ENCODE results near the gene GNL1. TPM values are rescaled to one million over a fixed set of nuclear protein-coding genes. Genes with fewer than 3 reads are reported as not detected.
"Not testable (repeated sequence)": the region's sequence is repeated elsewhere in the genome, so short reads cannot be mapped to it uniquely, and the experiment has no call there.

The GNL1 gene
- total and polyA plus RNA-seq, 9 donors: 42.4 to 128 (median 89.6) TPM

DNA sequence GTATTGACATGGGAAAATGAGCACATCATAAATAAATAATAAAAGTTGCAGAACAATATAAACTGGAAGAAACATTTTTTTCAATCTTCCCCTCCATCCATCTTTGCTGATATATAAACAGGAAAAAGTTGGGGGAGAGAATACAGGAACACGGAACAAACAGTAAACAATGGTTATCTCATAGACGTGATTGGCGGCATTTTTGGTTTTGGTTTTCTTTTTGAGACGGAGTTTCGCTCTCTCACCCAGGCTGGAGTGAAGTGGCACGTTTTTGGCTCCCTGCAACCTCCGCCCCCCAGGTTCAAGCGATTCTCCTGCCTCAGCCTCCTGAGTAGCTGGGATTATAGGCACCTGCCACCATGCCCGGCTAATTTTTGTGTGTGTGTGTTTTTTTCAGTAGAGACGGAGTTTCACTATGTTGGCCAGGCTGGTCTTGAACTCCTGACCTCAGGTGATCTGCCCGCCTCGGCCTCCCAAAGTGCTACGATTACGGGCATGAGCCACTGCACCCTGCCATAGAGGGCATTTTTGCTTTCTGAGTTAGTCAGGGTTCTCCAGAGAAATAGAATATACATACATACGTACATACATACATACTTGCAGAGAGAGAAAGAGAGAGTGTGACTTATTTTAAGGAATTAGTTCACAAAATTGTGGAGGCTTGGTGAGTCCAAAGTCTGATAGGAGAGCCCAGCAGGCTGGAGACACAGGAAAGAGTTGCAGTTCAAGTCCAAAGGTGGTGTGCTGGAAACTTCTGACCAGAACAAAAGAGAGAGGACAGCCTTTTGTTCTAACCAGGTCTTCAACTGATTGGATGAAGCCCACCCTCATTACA is 22.6 kb downstream of the GNL1 start:
- Histone ChIP-seq H3K9me3 (no peaks in the 10 kb centered on the region), H3K27ac (no peak overlapping the region), H3K27me3 (no peaks in the 10 kb centered on the region), H3K4me3 (no peak overlapping the region), H3K4me1 (ENCODE audit: insufficient read depth) (no peaks in the 10 kb centered on the region), H3K36me3 (no peaks in the 10 kb centered on the region)
- no peak for DNase-seq
- intact Hi-C loops (cut with DNase I): loop anchor here in 3 of 4 donors (5.0 to 10.0 kb wide), 2 partner anchors 49 to 51 kb away; partner anchors contain the start of gene HLA-E (in 1 of the 3)
- WGBS, 3 donors: 71 to 82% (median 77%) methylated on average over 15 of the region's 15 CpGs
- TF ChIP-seq EP300 (IDR thresholded peaks at IDR 0.05) (no peak), POLR2A (IDR thresholded peaks at IDR 0.05) (no peak)
- TF ChIP-seq, protein P1, sequence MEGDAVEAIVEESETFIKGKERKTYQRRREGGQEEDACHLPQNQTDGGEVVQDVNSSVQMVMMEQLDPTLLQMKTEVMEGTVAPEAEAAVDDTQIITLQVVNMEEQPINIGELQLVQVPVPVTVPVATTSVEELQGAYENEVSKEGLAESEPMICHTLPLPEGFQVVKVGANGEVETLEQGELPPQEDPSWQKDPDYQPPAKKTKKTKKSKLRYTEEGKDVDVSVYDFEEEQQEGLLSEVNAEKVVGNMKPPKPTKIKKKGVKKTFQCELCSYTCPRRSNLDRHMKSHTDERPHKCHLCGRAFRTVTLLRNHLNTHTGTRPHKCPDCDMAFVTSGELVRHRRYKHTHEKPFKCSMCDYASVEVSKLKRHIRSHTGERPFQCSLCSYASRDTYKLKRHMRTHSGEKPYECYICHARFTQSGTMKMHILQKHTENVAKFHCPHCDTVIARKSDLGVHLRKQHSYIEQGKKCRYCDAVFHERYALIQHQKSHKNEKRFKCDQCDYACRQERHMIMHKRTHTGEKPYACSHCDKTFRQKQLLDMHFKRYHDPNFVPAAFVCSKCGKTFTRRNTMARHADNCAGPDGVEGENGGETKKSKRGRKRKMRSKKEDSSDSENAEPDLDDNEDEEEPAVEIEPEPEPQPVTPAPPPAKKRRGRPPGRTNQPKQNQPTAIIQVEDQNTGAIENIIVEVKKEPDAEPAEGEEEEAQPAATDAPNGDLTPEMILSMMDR (IDR thresholded peaks at IDR 0.05): no peak

DNA sequence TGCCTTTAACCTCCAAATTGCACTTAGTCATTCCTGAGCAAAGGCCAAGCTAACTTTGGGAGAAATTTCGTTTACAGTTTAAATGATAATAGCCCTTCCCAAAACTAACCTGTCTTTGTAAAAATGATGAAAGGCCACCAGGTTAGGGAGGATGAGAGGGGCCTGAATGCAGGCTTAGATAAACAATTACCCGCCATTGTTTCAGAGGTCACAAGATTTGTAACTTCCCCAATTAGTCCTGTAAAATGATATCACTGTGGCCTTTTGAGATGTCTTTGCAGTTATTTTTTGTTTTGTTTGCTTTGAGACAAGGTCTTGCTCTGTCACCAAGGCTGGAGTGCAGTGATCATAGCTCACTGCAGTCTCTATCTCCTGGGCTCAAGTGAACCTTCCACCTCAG is 26.3 kb downstream of the GNL1 start:
- no peak overlapping the region for H3K4me3 ChIP-seq
- H3K36me3 ChIP-seq: no peaks in the 10 kb centered on the region
- H3K27me3 ChIP-seq: no peaks in the 10 kb centered on the region
- TF ChIP-seq, protein P1 (IDR thresholded peaks at IDR 0.05): no peak
- no peaks in the 10 kb centered on the region for H3K4me1 ChIP-seq (ENCODE audit: insufficient read depth)
- no peak overlapping the region for H3K27ac ChIP-seq
- 51 to 62% (median 62%) methylated on average over 2 of the region's 2 CpGs for WGBS, 3 donors
- H3K9me3 ChIP-seq: no peaks in the 10 kb centered on the region
- DNase-seq: no peak
- intact Hi-C loops (cut with DNase I): loop anchor here in 3 of 4 donors (5.0 to 10.0 kb wide), 2 partner anchors 45 to 48 kb away; partner anchors contain the start of gene HLA-E (in 1 of the 3)

GRCh38 chr6:30529349-30529875 is 26.9 kb downstream of the GNL1 start:
- H3K27me3 ChIP-seq; H3K4me1 ChIP-seq (ENCODE audit: insufficient read depth); H3K4me3 ChIP-seq; intact Hi-C loops (cut with DNase I); H3K27ac ChIP-seq; DNase-seq; H3K9me3 ChIP-seq; H3K36me3 ChIP-seq: not testable (repeated sequence)
- 84 to 91% (median 89%) methylated on average over 17 of the region's 17 CpGs for WGBS, 3 donors

- H3K27me3 ChIP-seq; intact Hi-C loops (cut with DNase I); H3K9me3 ChIP-seq; H3K27ac ChIP-seq; H3K4me1 ChIP-seq (ENCODE audit: insufficient read depth); H3K4me3 ChIP-seq; DNase-seq; H3K36me3 ChIP-seq: not testable (repeated sequence)
- WGBS, 3 donors: 92 to 95% (median 93%) methylated on average over 3 of the region's 3 CpGs
Measured at GRCh38 chr6:30526444-30526843, 29.8 kb downstream of the GNL1 start.

GRCh38 chr6:30521952-30522351 is 34.3 kb downstream of the GNL1 start:
- H3K36me3 ChIP-seq; H3K4me3 ChIP-seq; intact Hi-C loops (cut with DNase I); H3K27ac ChIP-seq; H3K4me1 ChIP-seq (ENCODE audit: insufficient read depth); DNase-seq; H3K27me3 ChIP-seq; H3K9me3 ChIP-seq: not testable (repeated sequence)
- 79 to 88% (median 85%) methylated on average over 5 of the region's 5 CpGs for WGBS, 3 donors

DNA sequence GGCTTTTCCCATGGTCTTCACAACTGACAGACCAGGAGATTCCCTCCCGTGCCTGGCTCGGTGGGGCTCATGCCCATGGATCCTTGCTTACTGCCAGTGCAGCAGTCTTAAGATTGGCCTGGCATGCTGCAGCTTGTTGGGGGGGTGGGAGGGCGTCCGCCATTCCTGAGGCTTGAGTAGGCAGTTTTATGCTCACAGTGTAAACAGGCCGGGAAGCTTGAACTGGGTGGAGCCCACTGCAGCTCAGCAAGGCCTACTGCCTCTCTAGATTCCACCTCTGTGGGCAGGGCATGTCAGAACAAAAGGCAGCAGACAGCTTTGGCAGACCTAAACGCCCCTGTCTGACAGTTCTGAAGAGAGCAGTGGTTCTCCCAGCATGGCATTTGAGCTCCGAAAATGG is 35.2 kb downstream of the GNL1 start:
- H3K9me3 ChIP-seq; intact Hi-C loops (cut with DNase I); H3K4me3 ChIP-seq; H3K27me3 ChIP-seq; H3K36me3 ChIP-seq; DNase-seq; H3K27ac ChIP-seq; H3K4me1 ChIP-seq (ENCODE audit: insufficient read depth): not testable (repeated sequence)
- WGBS, 3 donors: 73 to 78% (median 74%) methylated on average over 7 of the region's 7 CpGs

Data from ovary (tissue), 9 donors.